Heart right ventricle (tissue), 16 donors: ENCODE measurements around the gene ASXL1. TPM values are rescaled to one million over a fixed set of nuclear protein-coding genes. Genes with fewer than 3 reads are reported as not detected.

Source experiments
- ATAC-seq, 8 donors: fragments of 200-7000 bp; cut with Tn5 transposase; one replicate each; pipeline ENCODE4 v1.9.1; 2020; ENCODE audit warnings: mild to moderate bottlenecking in 8 of 8, moderate library complexity in 8 of 8, moderate number of reproducible peaks in 1 of 8
- DNase-seq, 2 donors: peaks; one replicate each; pipeline ENCODE4 v3.0.0-alpha.2; 2020
- H3K27ac ChIP-seq, 10 donors: fragments of 200-600 bp; sonication (generic) in 2 of 10; one replicate each; pipeline versions ENCODE4 v1.5.0 to v1.8.0; 2020 to 2022; ENCODE audit warnings: mild to moderate bottlenecking in 3 of 10
- H3K27me3 ChIP-seq, 7 donors: fragments of 200-600 bp; one replicate each; pipeline ENCODE4 v1.8.0; 2021 to 2022; ENCODE audit warnings: mild to moderate bottlenecking in 2 of 7
- H3K36me3 ChIP-seq, 9 donors: fragments of 200-600 bp; sonication (generic) in 1 of 9; one replicate each; pipeline versions ENCODE4 v1.5.0 to v1.8.0; 2020 to 2022; ENCODE audit warnings: mild to moderate bottlenecking in 2 of 9
- H3K4me1 ChIP-seq, 9 donors: fragments of 200-600 bp; sonication (generic) in 1 of 9; one replicate each; pipeline versions ENCODE4 v1.5.0 to v1.8.0; 2020 to 2022; ENCODE audit warnings: mild to moderate bottlenecking in 4 of 9
- H3K4me3 ChIP-seq, 10 donors: fragments of 200-600 bp; sonication (generic) in 2 of 10; one replicate each; pipeline versions ENCODE4 v1.5.0 to v1.8.0; 2020 to 2022; ENCODE audit warnings: mild to moderate bottlenecking in 7 of 10, moderate library complexity in 2 of 10
- H3K9me3 ChIP-seq, 11 donors: fragments of 200-600 bp in 10 of 11; sonication (generic) in 2 of 11; one replicate each; pipeline versions ENCODE4 v1.5.0 to v1.8.0; 2013 to 2022; ENCODE audit warnings: mild to moderate bottlenecking in 2 of 11, control low read depth in 1 of 11, moderate library complexity in 1 of 11
- WGBS, 2 donors: extraction: QIAGEN DNeasy Blood & Tissue Kit; methylation state at CpG; one replicate each; pipeline ENCODE4 v1.1.7; 2013; ENCODE audit warnings: inconsistent platforms in 1 of 2; 5-methylcytosine and 5-hydroxymethylcytosine counted together
- intact Hi-C, 10 donors: fragments of 100-400 bp; cut with DNase I; formaldehyde crosslinking; loops; one replicate each; pipeline versions ENCODE4 v1.11.1 to v1.14.2; 2022
- polyA plus RNA-seq, 2 donors: library from polyadenylated mRNA; stranded (reverse); fragments of 200-250 nt; gene quantifications; one replicate each; pipeline ENCODE4 v1.2.3, GENCODE V29; 2013
- total RNA-seq, 10 donors: library from RNA; stranded (reverse); fragmentation: NEBNext Ultra II Directional in 3 of 10; extraction: Animal tissue kit (Norgen Biotek cat#: 25700) in 3 of 10; gene quantifications; one replicate each; pipeline versions ENCODE4 v1.2.1 to v1.2.4, GENCODE V29; 2021 to 2023
- TF ChIP-seq, protein P1 (sequence below), 9 donors: fragments of 200-600 bp; sonication (generic) in 2 of 9; IDR thresholded peaks; one replicate each; pipeline versions ENCODE4 v1.5.0 to v1.8.0; 2021 to 2022; ENCODE audit warnings: antibody characterized with exemption in 9 of 9, mild to moderate bottlenecking in 5 of 9, moderate library complexity in 1 of 9
- donor health status: Arrhythmogenic right ventricular cardiomyopathy.
- donor health status: ischemic (EF 13 %, LVEDD 7.1; RV severe dilation, severe dysfunction).
- donor health status: healthy with polysubstance abuse.
- donor health status: DM: no; HTN: yes; CAD: no.
- donor health status: DM: no; HTN: no; CAD: no.
- donor health status: ischemic (EF 25% LVEDD 6.9; RV normal size, moderate dysfunction).
- donor health status: ischemic (EF 25% LVEDD 5.7; RV mildly dilated, moderate dysfunction).
- donor health status: healthy.
- donor health status: DM: yes; HTN: yes; CAD: no.
- donor health status: Ischemic cardiomyopathy.
- donor health status: ischemic (EF 35%, LVEDD 5.7; RV mildly dilated, moderate dysfunction).
- donor health status: nonischemic (EF 11% LVEDD 7.7; RV severe dilation, severe dysfunction).
- donor health status: DM: yes; HTN: yes; CAD: no.
- donor health status: PGD.
- donor health status: ischemic (EF 29% LVEDD 5.4; RV normal size, mild dysfunction).
- donor health status: nonischemic (EF 23%, LVEDD 6.1; RV moderate dilation, normal function).

ASXL1 gene
- total and polyA plus RNA-seq, 12 donors: 10.0 to 39.4 (median 28.2) TPM

DNA sequence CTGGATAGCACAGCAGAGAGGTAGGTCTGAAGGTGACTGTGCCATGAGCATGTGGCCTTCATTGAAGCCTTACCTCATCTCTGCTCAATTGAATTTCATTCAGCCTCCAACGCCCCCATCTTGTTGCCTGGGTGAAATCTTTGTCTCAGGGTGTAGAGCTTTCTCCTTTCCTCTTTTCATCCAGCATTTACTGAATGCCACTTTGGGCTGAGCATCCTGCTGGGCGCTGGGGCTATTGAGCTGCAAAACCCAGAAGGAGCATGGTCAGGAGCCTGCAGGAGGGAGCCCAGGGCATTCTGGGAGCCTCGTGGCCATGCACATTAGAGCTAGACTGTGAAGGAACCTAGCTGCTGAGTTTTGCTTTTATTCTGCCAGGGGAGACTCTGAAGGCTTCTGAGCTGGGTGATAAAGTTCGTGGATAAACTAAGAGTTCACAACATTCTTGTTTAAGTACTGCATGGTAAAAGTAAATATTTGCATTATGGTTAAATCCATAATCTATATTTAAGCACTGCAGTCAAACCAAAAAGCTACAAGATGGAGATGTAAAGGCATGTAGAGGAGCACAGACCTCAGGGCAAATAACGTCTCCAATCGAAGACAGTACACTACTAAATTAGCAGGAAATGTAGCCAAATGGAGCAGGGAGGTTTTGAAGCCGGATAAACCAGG, 13.2 kb upstream of the ASXL1 start:
- no peak for DNase-seq
- peaks cover 0 to 10% (median 0%) of the 10 kb centered on the region in 9 donors for H3K4me1 ChIP-seq
- no peaks in the 10 kb centered on the region for H3K9me3 ChIP-seq
- H3K27me3 ChIP-seq: no peaks in the 10 kb centered on the region
- no peak for ATAC-seq
- no peak overlapping the region for H3K27ac ChIP-seq
- H3K4me3 ChIP-seq: no peak overlapping the region
- WGBS, 2 donors: 65 to 66% methylated on average over 7 of the region's 7 CpGs
- intact Hi-C loops: no loop called here
- TF ChIP-seq, protein P1, sequence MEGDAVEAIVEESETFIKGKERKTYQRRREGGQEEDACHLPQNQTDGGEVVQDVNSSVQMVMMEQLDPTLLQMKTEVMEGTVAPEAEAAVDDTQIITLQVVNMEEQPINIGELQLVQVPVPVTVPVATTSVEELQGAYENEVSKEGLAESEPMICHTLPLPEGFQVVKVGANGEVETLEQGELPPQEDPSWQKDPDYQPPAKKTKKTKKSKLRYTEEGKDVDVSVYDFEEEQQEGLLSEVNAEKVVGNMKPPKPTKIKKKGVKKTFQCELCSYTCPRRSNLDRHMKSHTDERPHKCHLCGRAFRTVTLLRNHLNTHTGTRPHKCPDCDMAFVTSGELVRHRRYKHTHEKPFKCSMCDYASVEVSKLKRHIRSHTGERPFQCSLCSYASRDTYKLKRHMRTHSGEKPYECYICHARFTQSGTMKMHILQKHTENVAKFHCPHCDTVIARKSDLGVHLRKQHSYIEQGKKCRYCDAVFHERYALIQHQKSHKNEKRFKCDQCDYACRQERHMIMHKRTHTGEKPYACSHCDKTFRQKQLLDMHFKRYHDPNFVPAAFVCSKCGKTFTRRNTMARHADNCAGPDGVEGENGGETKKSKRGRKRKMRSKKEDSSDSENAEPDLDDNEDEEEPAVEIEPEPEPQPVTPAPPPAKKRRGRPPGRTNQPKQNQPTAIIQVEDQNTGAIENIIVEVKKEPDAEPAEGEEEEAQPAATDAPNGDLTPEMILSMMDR (IDR thresholded peaks at IDR 0.05): no peak
- no peaks in the 10 kb centered on the region for H3K36me3 ChIP-seq

DNA sequence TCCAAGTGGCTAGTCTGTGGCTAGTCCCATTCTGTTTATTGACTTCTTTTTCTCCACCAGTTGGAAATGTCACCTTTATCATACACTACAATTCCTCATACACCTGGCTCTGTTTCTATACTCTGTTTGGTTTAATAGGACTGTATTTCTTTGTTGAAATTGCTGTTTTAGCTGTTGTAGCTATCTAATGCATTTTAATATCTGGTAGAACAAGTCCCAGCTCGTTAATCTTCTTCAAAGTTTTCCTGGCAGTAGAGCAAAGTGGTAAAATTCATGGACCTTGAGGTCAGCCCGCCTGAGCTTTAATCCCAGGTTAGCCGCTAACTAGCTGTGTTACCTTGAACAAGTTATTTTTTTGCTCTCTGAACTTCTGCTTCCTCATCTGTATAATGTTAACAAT, 9.9 kb upstream of the ASXL1 start:
- Histone ChIP-seq H3K27ac (no peak overlapping the region), H3K36me3 (no peaks in the 10 kb centered on the region), H3K27me3 (no peaks in the 10 kb centered on the region), H3K4me3 (no peak overlapping the region), H3K9me3 (no peaks in the 10 kb centered on the region), H3K4me1 (peaks cover 0 to 10% (median 0%) of the 10 kb centered on the region in 9 donors)
- intact Hi-C loops: no loop called here
- 93 to 94% methylated on average over 3 of the region's 3 CpGs for WGBS, 2 donors
- no peak for DNase-seq
- TF ChIP-seq, protein P1 (IDR thresholded peaks at IDR 0.05): no peak
- ATAC-seq: no peak

DNA sequence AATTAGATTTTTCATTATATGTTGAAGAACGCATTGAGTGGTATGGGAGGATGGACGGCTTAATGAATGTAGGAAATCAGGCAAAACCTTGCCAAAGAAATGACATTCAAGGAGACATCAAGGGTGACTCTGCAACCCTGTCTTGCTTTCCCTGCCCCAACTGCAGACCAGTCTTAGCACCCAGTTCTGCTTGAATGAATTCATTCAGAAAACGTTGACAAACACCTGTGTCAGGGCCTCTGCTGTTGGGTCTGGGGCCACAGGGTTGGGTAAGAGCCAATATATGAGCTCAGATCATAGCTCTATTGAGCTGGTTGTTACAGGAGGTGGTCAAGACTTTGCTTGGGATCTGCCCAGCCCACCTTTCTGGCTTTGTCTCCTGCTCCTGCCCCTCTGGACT, 7.7 kb upstream of the ASXL1 start:
- WGBS, 2 donors: 89 to 93% methylated on average over 3 of the region's 3 CpGs
- Histone ChIP-seq H3K4me1 (peaks cover 0 to 15% (median 0%) of the 10 kb centered on the region in 9 donors), H3K9me3 (no peaks in the 10 kb centered on the region), H3K27ac (no peak overlapping the region), H3K36me3 (no peaks in the 10 kb centered on the region), H3K4me3 (no peak overlapping the region), H3K27me3 (no peaks in the 10 kb centered on the region)
- no peak for ATAC-seq
- intact Hi-C loops: loop anchor here in 4 of 10 donors (10.0 kb wide), 2 partner anchors 134 to 146 kb away; partner anchors contain the start of genes PLAGL2 (in 2 of the 4) and POFUT1 (in 2 of the 4)
- TF ChIP-seq, protein P1 (IDR thresholded peaks at IDR 0.05): no peak
- no peak for DNase-seq

DNA sequence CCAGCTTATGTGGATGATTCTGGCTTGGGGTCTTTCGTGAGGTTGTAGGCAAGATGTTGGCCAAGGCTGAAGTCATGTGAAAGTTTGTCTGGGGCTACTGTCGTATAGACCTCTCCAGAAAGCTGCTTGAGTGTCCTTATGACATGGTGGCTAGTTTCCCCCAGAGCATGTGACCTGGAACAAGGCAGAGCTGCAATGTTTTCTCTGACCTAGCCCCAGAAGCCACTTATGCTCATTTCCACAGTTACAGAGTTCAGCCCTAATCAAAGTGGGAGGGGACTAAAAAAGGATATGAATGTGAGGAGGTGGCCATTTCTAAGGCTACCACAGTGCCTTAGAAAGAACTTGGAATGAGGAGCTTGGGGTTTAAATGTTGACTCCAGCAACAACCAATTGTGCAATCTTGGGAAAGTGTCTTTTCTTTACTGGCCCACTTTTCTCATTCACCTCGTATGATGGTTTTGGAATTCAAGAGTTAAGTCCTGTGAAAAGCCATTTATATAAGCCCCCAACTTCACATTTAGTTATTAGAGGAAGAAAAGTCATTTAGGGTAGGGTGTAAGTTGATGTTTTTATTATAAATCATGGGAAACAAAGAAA, 5.9 kb upstream of the ASXL1 start:
- intact Hi-C loops: loop anchor here in 4 of 10 donors (10.0 kb wide), 2 partner anchors 133 to 147 kb away; partner anchors contain the start of genes PLAGL2 (in 2 of the 4) and POFUT1 (in 2 of the 4)
- TF ChIP-seq, protein P1 (IDR thresholded peaks at IDR 0.05): no peak
- Histone ChIP-seq H3K4me3 (no peak overlapping the region), H3K27me3 (no peaks in the 10 kb centered on the region), H3K9me3 (peaks cover 0 to 3% (median 0%) of the 10 kb centered on the region in 11 donors), H3K27ac (no peak overlapping the region), H3K36me3 (no peaks in the 10 kb centered on the region), H3K4me1 (peaks cover 0 to 32% (median 8%) of the 10 kb centered on the region in 9 donors)
- ATAC-seq: no peak
- WGBS, 2 donors: 92% methylated on average over 3 of the region's 3 CpGs
- no peak for DNase-seq
